HepG2 (cell line): ENCODE measurements around the gene GPATCH8. TPM values are rescaled to one million over a fixed set of nuclear protein-coding genes. Genes with fewer than 3 reads are reported as not detected.

Experiments used
- HIVEP1 ChIP-seq: sonication (generic); formaldehyde crosslinking; IDR thresholded peaks from 2 replicates; pipeline ENCODE4 v1.4.0; 2020; ENCODE audit warnings: mild to moderate bottlenecking, missing genetic modification reagents
- ISL2 ChIP-seq: sonication (generic); formaldehyde crosslinking; IDR thresholded peaks from 2 replicates; pipeline ENCODE4 v1.5.0; 2020; ENCODE audit warnings: missing genetic modification reagents
- KDM3A ChIP-seq: IDR thresholded peaks from 2 replicates; pipeline ENCODE4 v1.6.1; 2018; ENCODE audit warnings: low read depth, missing compliant biosample characterization
- MEF2D ChIP-seq: sonication (generic); formaldehyde crosslinking; IDR thresholded peaks from 2 replicates; pipeline ENCODE4 v1.5.1; 2020; ENCODE audit warnings: mild to moderate bottlenecking, missing genetic modification reagents
- MXI1 ChIP-seq: IDR thresholded peaks from 3 replicates; pipeline ENCODE4 v1.6.1; 2012; ENCODE audit warnings: low read depth, low read length, inconsistent platforms, borderline replicate concordance
- RXRB ChIP-seq: IDR thresholded peaks from 2 replicates; pipeline ENCODE4 v1.6.1; 2016; ENCODE audit warnings: borderline replicate concordance, missing genetic modification reagents, missing compliant biosample characterization
- SAFB2 ChIP-seq: sonication (generic); formaldehyde crosslinking; IDR thresholded peaks from 2 replicates; pipeline ENCODE4 v1.5.1; 2020; ENCODE audit warnings: missing genetic modification reagents, low read depth, mild to moderate bottlenecking, borderline replicate concordance
- SMARCC2 ChIP-seq: fragments of 450-650 bp; IDR thresholded peaks from 2 replicates; pipeline ENCODE4 v1.6.1; 2017; ENCODE audit warnings: antibody characterized with exemption, mild to moderate bottlenecking
- ZNF556 ChIP-seq: sonication (generic); formaldehyde crosslinking; IDR thresholded peaks from 2 replicates; pipeline ENCODE4 v1.4.0; 2020; ENCODE audit warnings: mild to moderate bottlenecking, missing genetic modification reagents, borderline replicate concordance
- ZNF567 ChIP-seq: sonication (generic); formaldehyde crosslinking; IDR thresholded peaks from 2 replicates; pipeline ENCODE4 v1.8.1; 2023; ENCODE audit warnings: mild to moderate bottlenecking, missing genetic modification reagents, borderline replicate concordance
- ZNF670 ChIP-seq: sonication (generic); formaldehyde crosslinking; IDR thresholded peaks from 2 replicates; pipeline ENCODE4 v1.8.0; 2022; ENCODE audit warnings: mild to moderate bottlenecking, missing genetic modification reagents, borderline replicate concordance
- ZNF724P ChIP-seq: sonication (generic); formaldehyde crosslinking; IDR thresholded peaks from 2 replicates; pipeline ENCODE4 v1.8.0; 2022; ENCODE audit warnings: missing genetic modification reagents, borderline replicate concordance
- ZNF773 ChIP-seq: sonication (generic); formaldehyde crosslinking; IDR thresholded peaks from 2 replicates; pipeline ENCODE4 v1.4.0; 2020; ENCODE audit warnings: missing genetic modification reagents, borderline replicate concordance
- polyA plus RNA-seq, 8 experiments: library from polyadenylated mRNA; depleted of rRNA in 3 of 8; stranded (reverse) in 7 of 8; unstranded in 1 of 8; fragments of >200 nt; fragmentation: Illumina TruSeq in 4 of 8; extraction: Trizol in 4 of 8; gene quantifications; 2 replicates each; pipeline versions ENCODE4 v1.2.1 to v1.2.3, GENCODE V29; 2011 to 2016; ENCODE audit warnings: low read depth in 4 of 8, missing spikeins in 1 of 8, mixed read lengths in 1 of 8; ENCODE audit not compliant: insufficient read depth in 1 of 8
- total RNA-seq, 5 experiments: library from RNA; depleted of rRNA; stranded (reverse); fragments of >200 nt; fragmentation: Illumina TruSeq; extraction: Trizol; gene quantifications; 2 replicates each; pipeline ENCODE4 v1.2.3, GENCODE V29; 2016; ENCODE audit warnings: low read depth in 1 of 5
- TF ChIP-seq, protein P1 (sequence below): sonication (generic); formaldehyde crosslinking; IDR thresholded peaks from 2 replicates; pipeline ENCODE4 v1.4.0; 2020; ENCODE audit warnings: missing genetic modification reagents, mild to moderate bottlenecking, borderline replicate concordance
- TF ChIP-seq, protein P2 (sequence below): sonication (generic); formaldehyde crosslinking; IDR thresholded peaks from 2 replicates; pipeline ENCODE4 v1.4.0; 2020; ENCODE audit warnings: missing genetic modification reagents
- TF ChIP-seq, protein P3 (sequence below): sonication (generic); formaldehyde crosslinking; IDR thresholded peaks from 2 replicates; pipeline ENCODE4 v1.8.1; 2022; ENCODE audit warnings: mild to moderate bottlenecking, missing genetic modification reagents
- TF ChIP-seq, protein P4 (sequence below): sonication (generic); formaldehyde crosslinking; IDR thresholded peaks from 2 replicates; pipeline ENCODE4 v1.4.0; 2020; ENCODE audit warnings: missing genetic modification reagents, borderline replicate concordance

Gene GPATCH8
- total and polyA plus RNA-seq, 2 of the 13 experiments (the other 11 are each of a cell fraction or from before 2014, with no cell fraction given): 20.7 to 21.5 TPM

DNA sequence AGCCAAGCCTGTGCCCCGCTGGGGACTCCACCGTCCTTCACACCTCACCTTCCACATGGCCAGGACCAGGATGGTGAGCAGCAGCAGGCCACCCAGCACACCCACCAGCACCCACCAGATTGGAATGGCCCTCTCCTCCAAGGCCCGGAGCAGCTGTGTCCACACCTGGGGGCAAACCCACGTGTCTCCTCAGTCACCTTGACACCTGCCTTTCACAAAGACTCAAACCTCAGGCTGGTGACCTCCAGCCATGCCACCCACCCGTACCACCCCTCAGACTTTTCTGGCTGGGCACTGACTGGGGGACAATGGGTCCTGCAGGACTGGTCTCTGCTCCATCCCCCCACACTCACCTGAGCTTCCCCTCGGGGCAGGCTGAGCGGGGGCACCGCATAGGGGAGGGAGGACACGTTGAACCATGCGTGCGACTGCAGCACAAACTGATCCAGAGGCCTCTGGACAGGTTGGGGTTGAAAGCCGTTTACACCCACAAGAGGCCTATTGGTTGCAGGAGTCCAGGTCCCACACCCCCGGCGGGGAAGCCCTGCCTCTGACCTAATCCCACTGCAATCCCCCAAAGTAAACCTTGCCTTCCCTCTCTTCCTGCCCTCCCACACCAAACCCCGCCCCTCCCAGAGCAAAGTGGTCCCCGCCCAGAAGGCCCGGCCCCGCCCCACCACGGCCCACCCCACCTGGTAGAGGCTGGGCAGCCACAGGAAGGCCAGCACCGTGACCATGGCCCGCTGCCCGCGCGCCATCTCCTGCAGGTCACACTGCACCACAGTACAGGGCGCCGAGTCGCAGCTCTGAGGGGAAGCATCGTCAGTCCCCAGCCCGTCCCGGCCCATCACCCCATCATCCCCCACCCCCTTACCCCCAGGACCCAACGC lies 128.7 kb downstream of the GPATCH8 start (continued):
- TF ChIP-seq, protein P1, sequence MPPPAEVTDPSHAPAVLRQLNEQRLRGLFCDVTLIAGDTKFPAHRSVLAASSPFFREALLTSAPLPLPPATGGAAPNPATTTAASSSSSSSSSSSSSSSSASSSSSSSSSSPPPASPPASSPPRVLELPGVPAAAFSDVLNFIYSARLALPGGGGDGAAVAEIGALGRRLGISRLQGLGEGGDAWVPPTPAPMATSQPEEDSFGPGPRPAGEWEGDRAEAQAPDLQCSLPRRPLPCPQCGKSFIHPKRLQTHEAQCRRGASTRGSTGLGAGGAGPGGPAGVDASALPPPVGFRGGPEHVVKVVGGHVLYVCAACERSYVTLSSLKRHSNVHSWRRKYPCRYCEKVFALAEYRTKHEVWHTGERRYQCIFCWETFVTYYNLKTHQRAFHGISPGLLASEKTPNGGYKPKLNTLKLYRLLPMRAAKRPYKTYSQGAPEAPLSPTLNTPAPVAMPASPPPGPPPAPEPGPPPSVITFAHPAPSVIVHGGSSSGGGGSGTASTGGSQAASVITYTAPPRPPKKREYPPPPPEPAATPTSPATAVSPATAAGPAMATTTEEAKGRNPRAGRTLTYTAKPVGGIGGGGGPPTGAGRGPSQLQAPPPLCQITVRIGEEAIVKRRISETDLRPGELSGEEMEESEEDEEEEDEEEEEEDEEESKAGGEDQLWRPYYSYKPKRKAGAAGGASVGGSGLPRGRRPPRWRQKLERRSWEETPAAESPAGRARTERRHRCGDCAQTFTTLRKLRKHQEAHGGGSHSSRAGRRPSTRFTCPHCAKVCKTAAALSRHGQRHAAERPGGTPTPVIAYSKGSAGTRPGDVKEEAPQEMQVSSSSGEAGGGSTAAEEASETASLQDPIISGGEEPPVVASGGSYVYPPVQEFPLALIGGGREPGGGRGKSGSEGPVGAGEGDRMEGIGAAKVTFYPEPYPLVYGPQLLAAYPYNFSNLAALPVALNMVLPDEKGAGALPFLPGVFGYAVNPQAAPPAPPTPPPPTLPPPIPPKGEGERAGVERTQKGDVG (CRISPR knock-in tag): 0 out of 2 replicates have a peak, but pooled peaks have one; percentile 13
- TF ChIP-seq MXI1 (no peak; the same call in 2 of the 3 replicates), ZNF670 (CRISPR knock-in tag) (peak; percentile 52; the same call in 1 of the 2 replicates), ZNF773 (CRISPR knock-in tag) (no peak), ZNF724P (CRISPR knock-in tag) (peak; percentile 74; the same call in 1 of the 2 replicates), KDM3A (no peak), SMARCC2 (no peak), MEF2D (CRISPR knock-in tag) (peak; percentile 19; the same call in 1 of the 2 replicates), ISL2 (no peak), SAFB2 (CRISPR knock-in tag) (peak; percentile 71; the same call in 1 of the 2 replicates), RXRB (CRISPR knock-in tag) (peak; percentile 39; the same call in 1 of the 2 replicates), ZNF556 (CRISPR knock-in tag) (0 out of 2 replicates have a peak, but pooled peaks have one; percentile 19), HIVEP1 (CRISPR knock-in tag) (peak; percentile 98), ZNF567 (CRISPR knock-in tag) (0 out of 2 replicates have a peak, but pooled peaks have one; percentile 62)
- TF ChIP-seq, protein P2, sequence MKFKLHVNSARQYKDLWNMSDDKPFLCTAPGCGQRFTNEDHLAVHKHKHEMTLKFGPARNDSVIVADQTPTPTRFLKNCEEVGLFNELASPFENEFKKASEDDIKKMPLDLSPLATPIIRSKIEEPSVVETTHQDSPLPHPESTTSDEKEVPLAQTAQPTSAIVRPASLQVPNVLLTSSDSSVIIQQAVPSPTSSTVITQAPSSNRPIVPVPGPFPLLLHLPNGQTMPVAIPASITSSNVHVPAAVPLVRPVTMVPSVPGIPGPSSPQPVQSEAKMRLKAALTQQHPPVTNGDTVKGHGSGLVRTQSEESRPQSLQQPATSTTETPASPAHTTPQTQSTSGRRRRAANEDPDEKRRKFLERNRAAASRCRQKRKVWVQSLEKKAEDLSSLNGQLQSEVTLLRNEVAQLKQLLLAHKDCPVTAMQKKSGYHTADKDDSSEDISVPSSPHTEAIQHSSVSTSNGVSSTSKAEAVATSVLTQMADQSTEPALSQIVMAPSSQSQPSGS (CRISPR knock-in tag): no peak
- TF ChIP-seq, protein P3, sequence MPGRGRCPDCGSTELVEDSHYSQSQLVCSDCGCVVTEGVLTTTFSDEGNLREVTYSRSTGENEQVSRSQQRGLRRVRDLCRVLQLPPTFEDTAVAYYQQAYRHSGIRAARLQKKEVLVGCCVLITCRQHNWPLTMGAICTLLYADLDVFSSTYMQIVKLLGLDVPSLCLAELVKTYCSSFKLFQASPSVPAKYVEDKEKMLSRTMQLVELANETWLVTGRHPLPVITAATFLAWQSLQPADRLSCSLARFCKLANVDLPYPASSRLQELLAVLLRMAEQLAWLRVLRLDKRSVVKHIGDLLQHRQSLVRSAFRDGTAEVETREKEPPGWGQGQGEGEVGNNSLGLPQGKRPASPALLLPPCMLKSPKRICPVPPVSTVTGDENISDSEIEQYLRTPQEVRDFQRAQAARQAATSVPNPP (CRISPR knock-in tag): 0 out of 2 replicates have a peak, but pooled peaks have one; percentile 33
- TF ChIP-seq, protein P4, sequence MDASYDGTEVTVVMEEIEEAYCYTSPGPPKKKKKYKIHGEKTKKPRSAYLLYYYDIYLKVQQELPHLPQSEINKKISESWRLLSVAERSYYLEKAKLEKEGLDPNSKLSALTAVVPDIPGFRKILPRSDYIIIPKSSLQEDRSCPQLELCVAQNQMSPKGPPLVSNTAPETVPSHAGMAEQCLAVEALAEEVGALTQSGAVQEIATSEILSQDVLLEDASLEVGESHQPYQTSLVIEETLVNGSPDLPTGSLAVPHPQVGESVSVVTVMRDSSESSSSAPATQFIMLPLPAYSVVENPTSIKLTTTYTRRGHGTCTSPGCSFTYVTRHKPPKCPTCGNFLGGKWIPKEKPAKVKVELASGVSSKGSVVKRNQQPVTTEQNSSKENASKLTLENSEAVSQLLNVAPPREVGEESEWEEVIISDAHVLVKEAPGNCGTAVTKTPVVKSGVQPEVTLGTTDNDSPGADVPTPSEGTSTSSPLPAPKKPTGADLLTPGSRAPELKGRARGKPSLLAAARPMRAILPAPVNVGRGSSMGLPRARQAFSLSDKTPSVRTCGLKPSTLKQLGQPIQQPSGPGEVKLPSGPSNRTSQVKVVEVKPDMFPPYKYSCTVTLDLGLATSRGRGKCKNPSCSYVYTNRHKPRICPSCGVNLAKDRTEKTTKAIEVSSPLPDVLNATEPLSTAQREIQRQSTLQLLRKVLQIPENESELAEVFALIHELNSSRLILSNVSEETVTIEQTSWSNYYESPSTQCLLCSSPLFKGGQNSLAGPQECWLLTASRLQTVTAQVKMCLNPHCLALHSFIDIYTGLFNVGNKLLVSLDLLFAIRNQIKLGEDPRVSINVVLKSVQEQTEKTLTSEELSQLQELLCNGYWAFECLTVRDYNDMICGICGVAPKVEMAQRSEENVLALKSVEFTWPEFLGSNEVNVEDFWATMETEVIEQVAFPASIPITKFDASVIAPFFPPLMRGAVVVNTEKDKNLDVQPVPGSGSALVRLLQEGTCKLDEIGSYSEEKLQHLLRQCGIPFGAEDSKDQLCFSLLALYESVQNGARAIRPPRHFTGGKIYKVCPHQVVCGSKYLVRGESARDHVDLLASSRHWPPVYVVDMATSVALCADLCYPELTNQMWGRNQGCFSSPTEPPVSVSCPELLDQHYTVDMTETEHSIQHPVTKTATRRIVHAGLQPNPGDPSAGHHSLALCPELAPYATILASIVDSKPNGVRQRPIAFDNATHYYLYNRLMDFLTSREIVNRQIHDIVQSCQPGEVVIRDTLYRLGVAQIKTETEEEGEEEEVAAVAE (CRISPR knock-in tag): peak; percentile 41; the same call in 1 of the 2 replicates
